ENCODE results near the gene SEMA4B. TPM values are rescaled to one million over a fixed set of nuclear protein-coding genes. Genes with fewer than 3 reads are reported as not detected.

The SEMA4B gene
- total RNA-seq, 1 donor from 2014 or later, result 35.4 TPM

DNA sequence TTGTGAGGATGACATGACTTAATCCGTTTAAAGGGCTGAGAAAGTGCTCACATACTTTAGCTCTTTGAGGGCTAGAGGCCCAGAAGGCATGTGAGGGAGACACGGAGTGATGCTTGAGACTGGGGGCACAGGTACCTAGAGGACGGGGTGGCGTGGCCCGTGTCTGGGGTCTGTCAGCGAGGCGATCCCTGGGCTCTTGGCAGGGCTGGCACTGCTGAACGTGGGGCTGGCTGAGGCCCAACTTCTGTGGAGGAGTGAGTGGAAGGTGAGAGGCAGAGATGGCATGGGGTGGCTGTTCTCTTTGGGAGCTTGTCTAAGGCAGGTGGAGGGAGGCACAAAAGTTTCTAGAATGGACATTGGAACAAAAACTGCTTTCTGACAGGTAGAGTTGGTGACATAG is 9.5 kb downstream of the SEMA4B start:
- Mint-ChIP-seq H3K27me3 (ENCODE audit: low read depth) (no peaks in the 10 kb centered on the region), H3K4me3 (no peak overlapping the region), H3K36me3 (peaks cover 7% of the 10 kb centered on the region), H3K4me1 (peaks cover 6% of the 10 kb centered on the region), H3K27ac (no peak overlapping the region), H3K9me3 (no peaks in the 10 kb centered on the region)
- no peak for DNase-seq (ENCODE audit: low spot score in 2 of 2, unreplicated experiment in 2 of 2)
- TF ChIP-seq, protein P1, sequence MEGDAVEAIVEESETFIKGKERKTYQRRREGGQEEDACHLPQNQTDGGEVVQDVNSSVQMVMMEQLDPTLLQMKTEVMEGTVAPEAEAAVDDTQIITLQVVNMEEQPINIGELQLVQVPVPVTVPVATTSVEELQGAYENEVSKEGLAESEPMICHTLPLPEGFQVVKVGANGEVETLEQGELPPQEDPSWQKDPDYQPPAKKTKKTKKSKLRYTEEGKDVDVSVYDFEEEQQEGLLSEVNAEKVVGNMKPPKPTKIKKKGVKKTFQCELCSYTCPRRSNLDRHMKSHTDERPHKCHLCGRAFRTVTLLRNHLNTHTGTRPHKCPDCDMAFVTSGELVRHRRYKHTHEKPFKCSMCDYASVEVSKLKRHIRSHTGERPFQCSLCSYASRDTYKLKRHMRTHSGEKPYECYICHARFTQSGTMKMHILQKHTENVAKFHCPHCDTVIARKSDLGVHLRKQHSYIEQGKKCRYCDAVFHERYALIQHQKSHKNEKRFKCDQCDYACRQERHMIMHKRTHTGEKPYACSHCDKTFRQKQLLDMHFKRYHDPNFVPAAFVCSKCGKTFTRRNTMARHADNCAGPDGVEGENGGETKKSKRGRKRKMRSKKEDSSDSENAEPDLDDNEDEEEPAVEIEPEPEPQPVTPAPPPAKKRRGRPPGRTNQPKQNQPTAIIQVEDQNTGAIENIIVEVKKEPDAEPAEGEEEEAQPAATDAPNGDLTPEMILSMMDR (IDR thresholded peaks at IDR 0.05; ENCODE audit: unreplicated experiment), result no peak

DNA sequence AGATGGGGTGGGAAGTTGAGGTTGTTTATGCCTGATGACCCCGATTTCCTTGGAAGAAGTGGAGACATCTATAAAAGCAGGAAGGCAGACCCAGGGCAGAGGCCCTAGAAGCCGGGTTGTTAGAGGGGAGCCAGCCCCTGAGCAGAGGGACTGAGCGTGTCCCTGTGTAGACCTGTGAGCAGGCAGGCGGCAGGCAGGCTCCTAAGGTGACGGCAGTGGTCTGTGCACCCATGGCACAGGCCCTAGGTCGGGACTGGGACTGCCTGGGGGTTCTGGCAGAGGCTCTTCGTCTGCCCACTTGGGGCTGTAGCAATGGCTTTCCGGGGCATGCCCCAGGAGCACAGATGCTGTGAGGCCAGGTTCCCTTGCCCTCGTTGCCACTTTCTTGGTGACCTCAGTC is 9.9 kb downstream of the SEMA4B start:
- no peaks in the 10 kb centered on the region for H3K9me3 Mint-ChIP-seq
- H3K4me1 Mint-ChIP-seq, result peaks cover 6% of the 10 kb centered on the region
- H3K27ac Mint-ChIP-seq, result no peak overlapping the region
- no peaks in the 10 kb centered on the region for H3K27me3 Mint-ChIP-seq (ENCODE audit: low read depth)
- TF ChIP-seq, protein P1 (IDR thresholded peaks at IDR 0.05; ENCODE audit: unreplicated experiment), result no peak
- no peak overlapping the region for H3K4me3 Mint-ChIP-seq
- H3K36me3 Mint-ChIP-seq, result peaks cover 7% of the 10 kb centered on the region
- DNase-seq (ENCODE audit: low spot score in 2 of 2, unreplicated experiment in 2 of 2), result no peak

DNA sequence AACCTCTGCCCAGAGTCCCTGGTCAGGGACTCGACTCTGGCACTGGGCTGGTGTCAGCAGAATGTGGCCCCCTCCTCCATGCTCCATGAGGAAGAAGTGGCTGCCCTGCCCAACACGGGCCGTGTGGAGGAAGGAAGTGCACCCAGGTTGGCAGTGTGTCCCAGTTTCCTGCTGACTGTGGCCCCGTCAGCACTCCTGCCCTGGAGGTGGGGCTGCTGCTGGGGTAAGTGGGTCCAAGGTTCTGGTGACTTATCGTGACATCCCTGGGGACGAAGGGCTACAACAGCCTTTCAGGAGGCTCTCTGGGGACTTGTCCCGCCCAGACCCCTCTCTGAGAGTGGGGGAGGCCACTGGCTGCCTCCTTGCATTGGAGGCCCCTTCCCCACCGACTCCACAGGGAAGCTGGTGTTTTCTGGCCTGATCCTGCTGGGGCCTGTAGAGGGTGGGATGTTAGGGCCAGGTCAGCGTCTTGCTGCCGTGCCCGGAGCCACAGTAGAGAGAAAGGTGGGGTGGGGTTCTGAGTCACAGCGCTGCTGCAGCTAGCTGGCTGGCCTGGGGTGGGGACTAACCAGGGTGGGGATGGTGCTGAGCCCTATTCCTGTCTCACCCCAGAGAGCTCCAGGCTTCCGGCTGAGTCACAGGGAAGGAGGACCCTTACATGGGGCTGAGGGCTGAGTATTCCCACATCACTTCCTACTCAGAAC is 10.5 kb downstream of the SEMA4B start:
- Mint-ChIP-seq H3K9me3 (no peaks in the 10 kb centered on the region), H3K36me3 (peaks cover 7% of the 10 kb centered on the region), H3K27me3 (ENCODE audit: low read depth) (no peaks in the 10 kb centered on the region), H3K27ac (no peak overlapping the region), H3K4me3 (no peak overlapping the region), H3K4me1 (peaks cover 6% of the 10 kb centered on the region)
- TF ChIP-seq, protein P1 (IDR thresholded peaks at IDR 0.05; ENCODE audit: unreplicated experiment), result no peak
- DNase-seq (ENCODE audit: low spot score in 2 of 2, unreplicated experiment in 2 of 2), result no peak

DNA sequence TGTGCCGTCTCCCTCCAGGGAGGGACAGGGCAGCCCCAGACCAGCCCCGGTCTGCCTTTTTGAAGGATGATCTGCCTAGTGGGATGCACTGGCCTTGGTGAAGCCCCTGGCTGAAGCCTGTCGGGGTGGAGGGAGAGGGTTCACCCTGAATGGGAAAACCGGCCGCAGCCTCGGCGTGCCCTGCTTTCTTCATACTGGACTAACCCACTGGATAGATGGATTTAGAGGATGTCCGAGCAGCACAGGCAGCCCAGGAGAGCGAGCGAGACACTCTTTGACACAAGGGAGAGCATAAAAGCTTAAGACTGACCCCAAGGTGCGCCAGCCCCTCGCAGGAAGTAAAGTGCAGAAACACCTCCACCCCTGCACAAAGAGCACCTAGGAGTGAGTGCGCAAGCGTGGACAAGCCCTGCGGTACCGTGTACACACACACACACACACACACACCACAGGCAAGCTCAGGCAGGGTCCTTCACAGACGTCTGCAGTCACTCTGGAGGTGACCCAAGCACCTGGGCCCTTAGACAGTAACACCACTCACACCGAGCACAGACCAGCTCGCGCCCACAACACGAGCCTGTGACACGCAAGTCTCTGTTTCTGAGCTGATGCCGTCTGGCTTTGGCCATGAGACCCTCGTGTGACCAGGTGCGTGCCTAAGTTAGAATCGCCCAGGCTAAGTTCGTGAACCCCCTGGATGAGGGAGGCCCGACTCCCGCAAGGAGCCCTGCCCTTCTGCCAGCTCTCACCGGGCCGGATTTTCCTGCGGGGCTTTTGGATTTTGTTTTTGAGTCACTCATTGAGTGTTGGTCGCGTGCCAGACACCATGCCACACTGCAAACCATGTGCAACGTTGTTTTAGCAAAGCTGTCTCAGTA is 11.3 kb downstream of the SEMA4B start:
- TF ChIP-seq, protein P1 (IDR thresholded peaks at IDR 0.05; ENCODE audit: unreplicated experiment), result no peak
- no peak for DNase-seq (ENCODE audit: low spot score in 2 of 2, unreplicated experiment in 2 of 2)
- no peaks in the 10 kb centered on the region for H3K27me3 Mint-ChIP-seq (ENCODE audit: low read depth)
- no peaks in the 10 kb centered on the region for H3K9me3 Mint-ChIP-seq
- H3K27ac Mint-ChIP-seq, result peak overlapping the region; percentile 47
- peaks cover 7% of the 10 kb centered on the region for H3K36me3 Mint-ChIP-seq
- no peak overlapping the region for H3K4me3 Mint-ChIP-seq
- H3K4me1 Mint-ChIP-seq, result peaks cover 6% of the 10 kb centered on the region

DNA sequence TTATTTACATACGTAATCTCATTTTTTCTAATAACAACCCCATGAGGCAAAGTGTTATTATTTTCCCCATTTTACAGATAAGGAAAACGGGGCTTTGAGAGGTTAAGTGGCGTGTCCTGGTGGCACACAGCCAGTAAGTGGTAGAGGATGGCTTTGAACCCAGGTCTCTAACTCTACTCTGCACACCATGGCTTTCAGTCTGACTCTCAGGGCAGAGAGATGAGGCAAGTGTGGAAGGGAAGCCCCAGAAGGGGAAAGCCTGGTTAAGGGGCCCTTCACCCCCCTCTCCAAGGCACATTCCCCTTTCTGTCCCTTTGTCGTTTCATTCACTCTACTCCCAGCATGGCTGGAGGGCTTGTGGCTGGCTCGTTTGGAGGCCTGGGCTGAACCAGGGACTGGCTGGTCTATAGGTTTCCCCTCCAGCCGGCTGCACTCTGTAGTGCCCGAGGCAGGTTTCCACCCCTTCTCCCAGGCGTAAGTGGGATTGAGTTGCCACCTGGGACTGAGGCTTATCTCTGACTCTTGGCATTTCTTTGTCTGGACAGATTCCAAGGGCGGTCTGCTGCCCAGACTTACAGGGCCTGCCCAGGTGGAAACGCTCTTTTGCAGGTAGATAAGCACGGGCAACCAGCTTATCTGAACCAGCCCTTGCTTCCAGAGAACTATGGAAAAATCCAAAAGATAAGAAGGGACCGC is 12.1 kb downstream of the SEMA4B start:
- H3K4me1 Mint-ChIP-seq, result peaks cover 6% of the 10 kb centered on the region
- TF ChIP-seq, protein P1 (IDR thresholded peaks at IDR 0.05; ENCODE audit: unreplicated experiment), result no peak
- peak overlapping the region; percentile 69 for H3K27ac Mint-ChIP-seq
- no peak for DNase-seq (ENCODE audit: low spot score in 2 of 2, unreplicated experiment in 2 of 2)
- H3K36me3 Mint-ChIP-seq, result peaks cover 7% of the 10 kb centered on the region
- no peaks in the 10 kb centered on the region for H3K27me3 Mint-ChIP-seq (ENCODE audit: low read depth)
- H3K4me3 Mint-ChIP-seq, result no peak overlapping the region
- H3K9me3 Mint-ChIP-seq, result no peaks in the 10 kb centered on the region
